GM19043 (cell line): ENCODE measurements around the gene SEMA4F.

ENCODE experiments used
- ATAC-seq: cut with Tn5 transposase; IDR thresholded peaks from one replicate; pipeline ENCODE4 v1.9.1; 2021; ENCODE audit warnings: low read depth; ENCODE audit not compliant: unreplicated experiment

The SEMA4F gene

DNA sequence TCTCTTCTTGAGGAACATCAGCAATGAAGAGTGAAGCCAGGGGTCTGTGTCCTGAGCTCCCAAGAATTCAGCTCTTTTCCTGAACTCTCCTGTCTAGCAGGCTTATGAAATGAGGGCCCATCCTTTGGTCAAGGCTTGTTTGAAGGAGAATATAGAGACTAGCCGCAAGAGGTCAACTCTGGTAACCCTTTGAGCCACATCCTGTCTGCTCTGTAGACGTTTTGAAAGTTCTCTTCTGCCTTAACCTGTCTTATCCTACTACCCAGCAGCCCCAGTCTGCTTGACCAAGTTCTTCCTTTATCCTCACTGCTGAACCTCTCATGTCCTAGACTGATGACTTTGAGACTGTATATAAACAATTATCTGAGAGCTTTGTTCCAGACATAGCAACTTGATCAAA is 5.4 kb downstream of the SEMA4F start:
- no peak for ATAC-seq

GRCh38 chr2:74668087-74668486 is 14.0 kb downstream of the SEMA4F start:
- ATAC-seq: no peak

GRCh38 chr2:74670263-74670662 is 16.2 kb downstream of the SEMA4F start:
- ATAC-seq: no peak

DNA sequence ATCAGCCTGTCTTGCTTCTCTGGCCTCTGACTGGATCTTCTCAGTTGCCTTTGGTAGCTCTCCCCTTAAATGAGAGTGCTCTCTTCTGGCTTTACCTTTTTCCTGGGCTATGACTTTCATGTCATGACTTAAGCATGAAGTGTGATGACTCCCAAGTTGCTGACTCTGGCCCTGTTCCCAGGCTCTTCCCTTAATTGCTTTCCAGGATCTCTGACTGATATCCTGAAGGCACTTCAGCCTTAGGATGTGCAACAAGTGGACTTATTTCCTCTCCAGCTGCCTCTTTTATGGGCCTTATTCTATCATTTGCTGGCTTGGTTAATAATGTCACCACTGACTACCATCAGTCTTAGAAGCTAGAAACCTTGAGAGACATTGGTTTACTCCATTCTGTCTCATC is 17.4 kb downstream of the SEMA4F start:
- ATAC-seq: no peak

DNA sequence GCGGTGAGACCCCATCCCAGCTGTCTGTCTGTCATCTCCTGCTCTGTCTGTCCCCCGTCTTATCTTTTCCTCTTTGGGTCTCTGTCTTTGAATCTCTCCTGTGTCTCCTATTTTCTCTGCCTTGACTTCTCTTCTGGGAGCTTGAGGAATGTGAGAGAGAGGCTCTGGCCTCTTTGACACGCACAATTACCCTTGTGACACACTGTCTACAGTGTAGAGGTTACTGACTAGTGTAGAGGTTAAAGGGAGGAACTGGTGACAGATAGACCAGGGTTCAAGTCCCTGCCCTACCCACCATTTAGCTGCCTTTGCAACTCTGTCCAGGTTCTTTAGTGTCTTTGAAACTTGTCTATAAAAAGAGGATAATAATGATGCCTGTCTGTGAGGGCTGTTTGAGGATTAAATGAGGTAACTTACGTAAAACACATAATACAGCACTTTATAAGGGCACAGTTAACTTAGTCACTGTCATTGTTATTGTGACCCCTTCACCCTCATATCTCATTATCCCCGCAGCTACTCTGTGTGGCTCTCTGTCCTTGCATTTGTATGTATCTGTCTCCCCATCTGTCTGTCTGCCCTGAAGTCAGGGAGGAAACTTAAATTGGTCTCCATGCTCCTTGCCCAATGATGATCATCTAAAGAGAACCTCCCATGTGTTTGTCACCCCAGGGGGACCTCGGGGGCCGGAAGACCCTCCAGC is 19.9 kb downstream of the SEMA4F start:
- no peak for ATAC-seq

GRCh38 chr2:74675090-74675489 is 21.0 kb downstream of the SEMA4F start:
- ATAC-seq: no peak

GRCh38 chr2:74676331-74676730 is 22.3 kb downstream of the SEMA4F start:
- ATAC-seq: no peak

DNA sequence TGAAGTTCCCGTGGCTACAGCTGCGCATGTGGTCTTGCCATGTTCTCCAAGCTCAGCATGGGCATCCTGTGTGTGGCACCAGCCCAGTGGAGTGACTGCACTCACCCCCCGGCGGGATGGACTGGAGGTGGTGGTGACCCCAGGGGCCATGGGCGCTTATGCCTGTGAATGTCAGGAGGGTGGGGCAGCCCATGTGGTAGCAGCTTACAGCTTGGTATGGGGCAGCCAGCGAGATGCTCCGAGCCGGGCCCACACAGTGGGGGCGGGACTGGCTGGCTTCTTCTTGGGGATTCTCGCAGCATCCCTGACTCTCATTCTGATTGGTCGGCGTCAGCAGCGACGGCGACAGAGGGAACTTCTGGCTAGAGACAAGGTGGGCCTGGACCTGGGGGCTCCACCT is 25.6 kb downstream of the SEMA4F start:
- no peak for ATAC-seq

- ATAC-seq: no peak
These were observed 28.5 kb downstream of the SEMA4F start for GRCh38 chr2:74682501-74682900.

- no peak for ATAC-seq
These were observed 31.4 kb downstream of the SEMA4F start for GRCh38 chr2:74685408-74685807.

- ATAC-seq: no peak
These were observed 34.8 kb downstream of the SEMA4F start for GRCh38 chr2:74688881-74689280.

DNA sequence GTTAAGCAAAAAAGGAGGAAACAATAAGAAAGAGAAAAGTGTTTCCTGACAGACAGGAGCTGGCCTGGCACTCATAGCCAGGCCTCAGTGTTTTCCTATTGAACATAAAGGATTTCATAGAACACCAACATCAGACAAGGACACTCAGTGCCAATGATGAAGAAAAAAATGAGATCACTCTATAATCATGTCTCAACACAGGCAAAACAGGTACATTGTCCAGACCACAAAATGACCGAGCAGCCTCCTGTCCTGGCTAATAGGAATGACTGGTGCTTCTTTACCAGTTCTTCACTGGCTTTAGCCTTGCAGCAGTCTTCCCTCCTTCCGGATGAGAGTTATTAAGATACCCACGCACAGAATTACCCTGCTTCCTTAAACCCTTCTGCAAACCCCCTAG is 35.6 kb downstream of the SEMA4F start:
- ATAC-seq: no peak

- ATAC-seq: no peak
These were observed 36.5 kb downstream of the SEMA4F start for GRCh38 chr2:74690571-74690970.

- ATAC-seq: no peak
These were observed 37.9 kb downstream of the SEMA4F start for GRCh38 chr2:74691929-74692328.

- ATAC-seq: no peak
These were observed 39.2 kb downstream of the SEMA4F start for GRCh38 chr2:74693213-74693612.

DNA sequence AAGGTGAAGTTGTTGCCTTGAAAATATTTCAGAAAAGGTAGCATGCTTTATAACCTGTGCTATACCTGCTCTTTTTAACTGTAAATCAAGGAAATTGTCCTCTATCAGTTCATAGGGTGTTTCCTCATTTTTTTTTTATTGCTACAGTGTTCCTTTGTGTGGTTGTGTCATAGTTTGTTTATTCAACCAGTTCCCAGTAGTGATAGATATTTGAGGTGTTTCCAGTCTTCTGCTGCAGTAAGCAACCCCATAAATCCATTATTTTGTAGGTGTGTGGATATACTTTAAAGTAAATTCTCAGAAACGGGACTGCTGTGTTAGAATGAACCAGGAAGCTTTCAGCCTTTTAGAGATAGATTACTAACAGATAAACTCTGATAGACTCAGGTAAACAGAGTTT is 39.6 kb downstream of the SEMA4F start:
- no peak for ATAC-seq

DNA sequence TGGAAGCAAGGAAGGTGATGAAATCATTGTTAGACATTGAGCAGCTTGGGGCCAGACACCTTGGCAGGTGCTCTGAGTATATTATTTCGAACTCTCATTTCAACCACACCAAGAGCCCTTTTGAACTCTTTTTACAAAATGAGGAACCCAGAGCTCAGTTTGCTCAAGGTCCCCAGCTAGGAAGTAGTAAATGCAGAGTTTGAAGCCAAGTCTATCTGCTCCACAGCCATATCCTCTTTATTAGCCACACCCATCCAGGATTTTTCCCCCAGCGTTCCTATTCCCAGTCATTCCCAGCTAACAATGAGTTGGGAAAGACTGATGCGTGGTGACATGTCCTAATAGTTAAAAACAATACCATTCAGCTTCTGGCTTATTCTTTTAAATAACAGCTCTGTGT is 40.2 kb downstream of the SEMA4F start:
- ATAC-seq: no peak

DNA sequence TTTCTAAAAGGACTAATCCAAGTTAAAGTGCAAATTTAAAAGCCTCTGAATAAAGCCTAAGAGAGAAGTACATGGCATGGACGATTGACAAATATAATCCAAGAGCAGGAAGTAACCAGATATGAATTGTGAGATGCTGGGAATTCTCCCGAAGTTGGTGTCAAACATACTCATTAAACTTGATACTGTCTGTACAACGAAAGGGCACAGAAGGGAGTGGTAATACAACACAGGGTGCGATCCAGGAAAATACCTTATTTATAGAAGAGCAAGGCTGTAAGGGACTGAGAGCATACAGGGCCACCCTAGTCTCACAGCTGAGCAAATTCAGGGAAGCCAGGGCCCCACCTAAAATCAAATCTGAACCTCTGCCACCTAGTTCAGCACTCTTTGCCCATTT is 41.6 kb downstream of the SEMA4F start:
- ATAC-seq: no peak

GRCh38 chr2:74696829-74697228 is 42.8 kb downstream of the SEMA4F start:
- ATAC-seq: no peak

GRCh38 chr2:74700643-74701372 is 46.8 kb downstream of the SEMA4F start:
- no peak for ATAC-seq

DNA sequence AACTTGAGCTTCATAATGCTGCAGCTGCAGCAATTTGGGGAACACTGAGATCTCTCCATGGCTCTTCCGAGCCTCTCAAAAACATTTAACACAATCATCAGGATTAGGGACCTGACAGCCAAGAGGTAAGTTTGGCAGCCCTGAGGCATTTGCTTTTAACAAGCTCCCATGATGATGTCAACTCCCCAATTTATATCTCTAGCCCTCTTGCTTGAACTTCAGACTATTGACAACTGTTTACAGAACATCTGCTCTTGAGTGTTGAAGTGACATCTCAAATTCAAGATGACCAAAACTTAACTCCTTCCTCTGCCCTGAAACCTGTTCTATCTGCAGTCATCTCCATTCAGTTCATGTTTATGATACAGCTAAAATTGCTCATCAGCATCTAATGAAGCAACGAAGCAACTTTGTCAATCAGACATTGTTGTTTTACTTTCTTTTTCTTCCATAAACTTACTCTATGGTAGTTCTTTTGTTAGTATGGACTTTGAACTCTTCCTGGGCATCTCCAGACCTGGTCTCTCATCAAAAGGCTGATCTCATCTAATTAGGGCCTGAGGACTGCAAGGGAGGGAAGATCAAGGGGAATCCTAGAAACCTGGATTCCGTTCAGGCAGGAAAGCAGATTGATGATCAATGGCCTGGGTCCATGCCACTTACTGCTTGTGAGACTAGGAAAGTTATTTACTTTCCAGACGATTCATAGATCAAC is 48.1 kb downstream of the SEMA4F start:
- ATAC-seq: no peak

- ATAC-seq: no peak
These were observed 49.3 kb downstream of the SEMA4F start for GRCh38 chr2:74703373-74703772.
